Measurements from ENCODE around the gene SETX.

- no peak for TF ChIP-seq POLR2AphosphoS5 (IDR thresholded peaks at IDR 0.05; ENCODE audit: borderline replicate concordance, low read depth, low read length)
- no peak for TF ChIP-seq EZH2 (IDR thresholded peaks at IDR 0.05)
Measured at GRCh38 chr9:132239999-132240840, 114.6 kb downstream of the SETX start.

All from SK-N-MC (cell line).